ENCODE measurements around the gene PGGT1B.

GRCh38 chr5:115170134-115170928 is 92.3 kb downstream of the PGGT1B start:
- TF ChIP-seq CTCF (IDR thresholded peaks at IDR 0.05) (no peak), POLR2A (IDR thresholded peaks at IDR 0.05) (no peak)

All from lower leg skin (tissue), 3 donors.